Large intestine (tissue), 3 donors: Measurements from ENCODE around the gene FBXL17. TPM values are rescaled to one million over a fixed set of nuclear protein-coding genes. Genes with fewer than 3 reads are reported as not detected.
"Not testable (repeated sequence)": the region's sequence is repeated elsewhere in the genome, so short reads cannot be mapped to it uniquely, and the experiment has no call there.

Experiments
- DNase-seq, 2 donors: peaks; one replicate each; pipeline versions ENCODE4 v3.0.0 to v3.0.0-alpha.2; 2013
- H3K27ac ChIP-seq: one replicate; pipeline ENCODE4 v1.5.1; 2013; ENCODE audit warnings: low read length
- H3K27me3 ChIP-seq: 2 replicates; pipeline ENCODE4 v1.6.1; 2013; ENCODE audit warnings: low read length; ENCODE audit not compliant: control insufficient read depth, insufficient read depth
- H3K36me3 ChIP-seq: 2 replicates; pipeline ENCODE4 v1.6.1; 2013; ENCODE audit warnings: low read length; ENCODE audit not compliant: control insufficient read depth, insufficient read depth
- H3K4me1 ChIP-seq: one replicate; pipeline ENCODE4 v1.6.1; 2013; ENCODE audit warnings: low read length; ENCODE audit not compliant: control insufficient read depth, insufficient read depth
- H3K4me3 ChIP-seq: one replicate; pipeline ENCODE4 v1.5.1; 2013; ENCODE audit warnings: low read length
- H3K9me3 ChIP-seq: one replicate; pipeline ENCODE4 v1.6.1; 2013; ENCODE audit warnings: mild to moderate bottlenecking, low read depth, low read length, moderate library complexity; ENCODE audit not compliant: control insufficient read depth
- WGBS: methylation state at CpG from one replicate; pipeline ENCODE4 v1.1.5; 2013; ENCODE audit warnings: low lambda C conversion rate; ENCODE audit not compliant: insufficient coverage; 5-methylcytosine and 5-hydroxymethylcytosine counted together
- polyA plus RNA-seq: library from polyadenylated mRNA; unstranded; fragments of 120-200 nt; gene quantifications from one replicate; pipeline ENCODE4 v1.2.1, GENCODE V29; 2013

FBXL17 gene
- polyA plus RNA-seq, 1 donor = 20.4 TPM

- no peak for DNase-seq
- Histone ChIP-seq H3K27me3 (no peaks in the 10 kb centered on the region), H3K9me3 (no peaks in the 10 kb centered on the region), H3K27ac (no peak overlapping the region), H3K4me1 (no peaks in the 10 kb centered on the region), H3K4me3 (no peak overlapping the region), H3K36me3 (no peaks in the 10 kb centered on the region)
- WGBS = 100% methylated on average over 1 of the region's 3 CpGs
These were observed 103.3 kb downstream of the FBXL17 start for GRCh38 chr5:108278285-108279240.

DNA sequence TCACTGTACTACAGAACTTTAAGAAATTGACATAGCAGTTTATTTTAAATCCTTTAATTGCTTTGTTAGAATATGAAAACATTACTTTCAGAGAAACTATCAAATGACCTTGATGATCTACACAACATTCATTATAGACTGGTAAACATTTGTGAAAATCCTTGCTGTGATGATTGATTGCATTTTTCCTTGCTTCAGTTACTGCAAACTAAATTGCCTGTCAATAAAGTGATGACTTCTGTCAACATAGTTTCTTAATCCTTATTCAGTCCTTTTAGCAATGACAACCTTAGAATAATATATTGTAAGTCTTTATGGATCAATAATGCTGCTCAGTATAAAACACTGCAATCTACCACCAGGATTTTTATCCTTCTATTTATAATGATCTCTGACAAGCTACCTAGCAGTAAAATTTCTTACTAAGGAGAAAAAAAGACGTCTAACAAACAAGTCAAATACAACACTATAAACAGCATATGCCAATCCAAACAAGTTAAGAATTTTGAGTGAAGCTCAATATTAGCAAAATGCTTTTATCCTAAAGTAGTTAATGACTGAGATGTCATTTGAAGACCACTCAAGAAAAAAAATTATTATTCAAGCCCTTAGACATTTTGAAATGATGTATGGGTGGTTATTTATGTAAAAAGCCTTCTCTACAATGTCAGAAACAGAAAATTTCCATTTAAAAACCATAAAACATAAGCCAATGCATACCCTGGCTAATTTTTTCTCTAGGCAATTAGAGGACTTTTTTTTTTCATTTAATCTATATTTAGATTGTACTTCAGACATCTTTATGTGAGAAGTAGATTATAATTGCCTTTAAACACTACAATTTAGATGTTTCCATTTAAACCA lies 105.5 kb downstream of the FBXL17 start:
- WGBS = 80% methylated on average over 1 of the region's 1 CpG
- no peak for DNase-seq
- no peaks in the 10 kb centered on the region for H3K9me3 ChIP-seq
- no peak overlapping the region for H3K4me3 ChIP-seq
- no peaks in the 10 kb centered on the region for H3K27me3 ChIP-seq
- H3K36me3 ChIP-seq = no peaks in the 10 kb centered on the region
- no peak overlapping the region for H3K27ac ChIP-seq
- H3K4me1 ChIP-seq = no peaks in the 10 kb centered on the region

DNA sequence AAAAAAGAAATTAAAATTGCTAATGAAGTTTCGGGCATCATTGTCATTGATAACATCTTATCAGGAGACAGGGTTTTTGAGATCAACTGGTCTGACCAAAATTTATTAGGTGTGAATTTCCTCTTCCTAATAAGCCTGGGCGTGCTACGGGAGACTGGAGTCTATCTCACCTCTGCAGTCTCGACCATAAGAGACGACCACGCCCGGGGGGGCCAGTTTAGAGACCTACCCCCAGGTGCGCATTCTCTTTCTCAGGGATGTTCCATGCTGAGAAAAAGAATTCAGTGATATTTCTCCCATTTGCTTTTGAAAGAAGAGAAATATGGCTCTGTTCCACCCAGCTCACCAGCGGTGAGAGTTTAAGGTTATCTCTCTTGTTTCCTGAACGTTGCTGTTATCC lies 107.8 kb downstream of the FBXL17 start:
- DNase-seq, H3K36me3 ChIP-seq, H3K27ac ChIP-seq, H3K4me3 ChIP-seq, H3K27me3 ChIP-seq, H3K4me1 ChIP-seq, H3K9me3 ChIP-seq: not testable (repeated sequence)
- no CpG with 5 or more reads among the region's 10 CpGs for WGBS

- no peak for DNase-seq
- H3K9me3 ChIP-seq = no peaks in the 10 kb centered on the region
- H3K36me3 ChIP-seq = no peaks in the 10 kb centered on the region
- H3K4me1 ChIP-seq = no peaks in the 10 kb centered on the region
- no peak overlapping the region for H3K4me3 ChIP-seq
- no peaks in the 10 kb centered on the region for H3K27me3 ChIP-seq
- H3K27ac ChIP-seq = no peak overlapping the region
- WGBS = no CpG with 5 or more reads among the region's 1 CpG
These were observed 110.8 kb downstream of the FBXL17 start for GRCh38 chr5:108271127-108271526.

- H3K27ac ChIP-seq = no peak overlapping the region
- no peak overlapping the region for H3K4me3 ChIP-seq
- WGBS = no CpG with 5 or more reads among the region's 2 CpGs
- no peak for DNase-seq
- H3K27me3 ChIP-seq = no peaks in the 10 kb centered on the region
- H3K9me3 ChIP-seq = no peaks in the 10 kb centered on the region
- no peaks in the 10 kb centered on the region for H3K4me1 ChIP-seq
- H3K36me3 ChIP-seq = no peaks in the 10 kb centered on the region
These were observed 115.7 kb downstream of the FBXL17 start for GRCh38 chr5:108266242-108266641.

DNA sequence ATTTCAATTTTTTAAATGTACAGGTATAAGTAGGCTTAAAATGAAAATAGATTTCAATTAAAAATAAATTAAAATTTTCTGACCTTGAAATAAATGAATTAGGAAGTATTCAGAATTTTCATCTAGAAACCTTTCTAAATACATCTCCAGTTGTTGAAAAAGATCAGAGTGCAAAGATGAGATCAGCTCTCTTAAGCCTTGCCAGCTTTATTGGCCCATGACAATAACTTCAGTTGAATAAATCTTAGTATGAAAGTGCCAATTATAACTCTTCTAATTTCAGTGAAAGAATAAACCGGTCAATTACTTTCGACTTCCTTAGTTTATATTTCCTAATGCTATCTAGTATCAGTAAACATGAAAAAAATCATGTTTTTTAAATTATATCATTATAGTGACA lies 117.4 kb downstream of the FBXL17 start:
- Histone ChIP-seq H3K4me1 (peaks cover under 1% of the 10 kb centered on the region), H3K27ac (no peak overlapping the region), H3K9me3 (no peaks in the 10 kb centered on the region), H3K27me3 (no peaks in the 10 kb centered on the region), H3K36me3 (no peaks in the 10 kb centered on the region), H3K4me3 (no peak overlapping the region)
- 100% methylated on average over 1 of the region's 2 CpGs for WGBS
- DNase-seq = no peak

DNA sequence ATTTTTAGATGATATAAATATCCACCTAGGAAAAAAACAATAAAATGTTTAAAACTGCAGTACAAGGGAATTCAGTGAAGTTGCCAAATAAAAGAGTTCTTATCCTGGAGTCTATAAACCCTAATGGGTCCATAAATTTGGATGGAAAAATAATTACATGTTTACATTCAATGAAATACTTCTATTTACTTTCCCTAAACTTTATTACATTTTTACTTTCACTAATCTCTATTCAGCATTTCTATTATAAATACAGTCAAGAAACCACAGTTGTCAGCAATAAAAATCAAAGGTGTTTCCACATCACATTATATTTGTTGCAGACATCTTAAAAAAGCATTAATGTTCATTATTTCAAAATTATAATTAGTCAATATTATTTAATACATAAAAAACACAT lies 118.6 kb downstream of the FBXL17 start:
- H3K9me3 ChIP-seq = no peaks in the 10 kb centered on the region
- H3K4me3 ChIP-seq = no peak overlapping the region
- peaks cover 5% of the 10 kb centered on the region for H3K4me1 ChIP-seq
- H3K27ac ChIP-seq = no peak overlapping the region
- no peaks in the 10 kb centered on the region for H3K36me3 ChIP-seq
- no peak for DNase-seq
- no peaks in the 10 kb centered on the region for H3K27me3 ChIP-seq

GRCh38 chr5:108260858-108261170 lies 121.1 kb downstream of the FBXL17 start:
- WGBS = no CpG with 5 or more reads among the region's 2 CpGs
- DNase-seq = no peak
- no peaks in the 10 kb centered on the region for H3K27me3 ChIP-seq

GRCh38 chr5:108260117-108260857 lies 121.6 kb downstream of the FBXL17 start:
- peak; percentile 72 to 74 for DNase-seq
- Histone ChIP-seq H3K27me3 (no peaks in the 10 kb centered on the region), H3K9me3 (no peaks in the 10 kb centered on the region), H3K36me3 (no peaks in the 10 kb centered on the region), H3K4me3 (no peak overlapping the region), H3K4me1 (peaks cover 11% of the 10 kb centered on the region), H3K27ac (no peak overlapping the region)
- no CpG with 5 or more reads among the region's 8 CpGs for WGBS

More at GRCh38 chr5:108260858-108261170, 121.1 kb downstream of the FBXL17 start:
- Histone ChIP-seq H3K36me3 (no peaks in the 10 kb centered on the region), H3K4me3 (no peak overlapping the region), H3K4me1 (peaks cover 11% of the 10 kb centered on the region), H3K27ac (no peak overlapping the region), H3K9me3 (no peaks in the 10 kb centered on the region)

DNA sequence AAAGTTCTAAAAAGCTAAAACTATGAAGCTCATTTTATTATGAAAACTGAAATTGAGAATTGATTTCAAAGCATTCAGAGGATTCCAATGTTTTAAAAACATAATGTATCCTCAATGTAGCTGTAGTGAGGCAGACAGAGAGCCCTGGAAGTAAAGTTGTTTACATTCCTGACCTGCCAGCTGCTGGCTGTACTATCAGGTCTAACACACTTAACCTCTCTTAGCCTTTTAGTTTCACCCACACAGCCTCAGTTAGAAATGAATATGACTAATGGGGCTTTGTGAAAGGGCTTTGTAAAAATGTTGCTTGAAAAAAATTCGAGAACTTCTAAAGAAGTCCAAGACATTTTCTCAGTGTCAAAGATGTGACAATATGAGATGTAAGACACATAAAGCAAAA lies 122.6 kb downstream of the FBXL17 start:
- no peak for DNase-seq
- 29% methylated on average over 1 of the region's 1 CpG for WGBS
- H3K36me3 ChIP-seq = no peaks in the 10 kb centered on the region

More for the DNA sequence above, 122.6 kb downstream of the FBXL17 start:
- no peaks in the 10 kb centered on the region for H3K9me3 ChIP-seq
- H3K4me3 ChIP-seq = no peak overlapping the region
- H3K27me3 ChIP-seq = no peaks in the 10 kb centered on the region
- peaks cover 11% of the 10 kb centered on the region for H3K4me1 ChIP-seq
- H3K27ac ChIP-seq = no peak overlapping the region
